DMS153 treated with DMSO at 0.1 percent for 48 hours (cell line): Measurements from ENCODE around the gene UBA3.

Source experiments
- DNase-seq: peaks from one replicate; lab custom pipeline; 2025; ENCODE audit not compliant: unreplicated experiment; lab: John Stamatoyannopoulos, UW

Gene UBA3

DNA sequence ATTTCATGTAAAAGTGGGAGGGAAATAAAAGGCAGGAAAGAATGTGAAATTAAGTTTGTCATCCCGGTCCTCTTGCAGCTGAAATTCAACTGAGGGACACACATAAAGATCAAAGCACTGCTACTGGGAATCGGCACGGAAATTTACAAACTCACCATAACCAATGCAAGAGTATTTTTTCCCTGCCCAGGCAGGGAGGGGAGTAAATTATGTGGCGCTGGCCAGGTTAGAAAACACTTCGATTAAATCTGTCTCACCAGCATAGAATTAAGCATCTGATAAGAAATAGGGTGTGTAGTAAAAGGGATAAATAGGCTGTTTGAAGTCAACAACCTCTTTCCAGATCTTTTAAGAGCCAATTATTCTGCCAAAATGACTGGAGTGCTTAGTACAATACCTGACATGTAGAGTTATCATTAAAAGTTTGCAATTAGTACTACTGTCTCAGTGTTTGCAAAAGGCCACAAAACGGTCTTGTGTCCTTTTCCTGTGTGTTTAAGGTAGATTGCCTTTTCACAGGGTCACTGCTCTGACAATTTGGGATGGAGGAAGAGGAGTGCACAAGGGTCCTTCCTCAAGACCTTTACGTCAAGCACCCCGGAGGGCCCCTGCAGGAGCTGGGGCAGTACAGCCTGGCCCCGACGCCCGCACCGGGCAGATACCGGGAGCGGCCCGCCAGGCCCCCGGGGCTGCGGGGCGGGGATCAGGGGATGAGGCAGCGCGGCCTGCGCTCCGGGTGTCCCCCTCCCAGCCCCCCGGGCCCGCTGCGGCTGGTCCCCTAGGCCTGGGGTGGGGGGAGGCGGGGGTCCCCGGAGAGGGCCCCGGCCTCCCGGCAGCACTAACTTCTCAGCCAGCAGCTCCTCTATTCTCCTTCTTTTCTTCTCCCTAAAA, 651 bp downstream of the UBA3 start:
- no peak for DNase-seq

DNA sequence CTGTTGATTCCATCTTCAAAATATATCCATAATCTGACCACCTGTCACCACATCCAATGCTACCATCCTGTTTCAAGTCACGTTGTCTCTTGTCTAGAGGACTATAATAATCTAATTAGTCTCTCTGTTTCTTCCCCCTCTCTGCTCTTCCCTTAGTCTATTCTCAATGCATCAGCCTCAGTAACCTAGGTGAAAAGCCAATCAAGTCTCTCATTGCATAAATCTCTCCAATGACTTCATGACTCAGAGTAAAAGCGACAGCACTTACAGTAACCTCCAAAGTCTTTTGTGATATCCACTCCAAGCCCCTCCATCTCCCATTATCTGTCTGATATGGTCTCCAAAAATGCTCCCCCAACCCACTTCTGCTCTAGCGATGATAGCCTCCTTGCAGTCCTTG, 7.2 kb downstream of the UBA3 start:
- no peak for DNase-seq

DNA sequence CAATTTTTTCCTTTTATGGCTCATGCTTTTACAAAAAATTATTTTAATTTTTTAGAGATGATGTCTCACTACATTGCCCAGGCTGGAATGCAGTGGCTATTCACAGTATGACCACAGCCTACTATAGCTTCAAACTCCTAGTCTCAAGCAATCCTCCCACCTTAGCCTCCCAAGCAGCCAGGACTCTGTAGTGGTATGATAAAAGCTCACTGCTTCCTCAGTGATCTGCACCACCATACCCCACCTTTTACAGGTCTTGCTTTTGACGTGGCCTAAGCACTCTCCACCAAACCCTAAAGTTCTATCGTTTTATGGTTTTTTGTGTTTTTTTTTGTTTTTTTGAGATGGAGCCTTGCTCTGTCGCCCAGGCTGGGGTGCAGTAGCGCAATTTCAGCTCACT, 14.0 kb downstream of the UBA3 start:
- no peak for DNase-seq

DNA sequence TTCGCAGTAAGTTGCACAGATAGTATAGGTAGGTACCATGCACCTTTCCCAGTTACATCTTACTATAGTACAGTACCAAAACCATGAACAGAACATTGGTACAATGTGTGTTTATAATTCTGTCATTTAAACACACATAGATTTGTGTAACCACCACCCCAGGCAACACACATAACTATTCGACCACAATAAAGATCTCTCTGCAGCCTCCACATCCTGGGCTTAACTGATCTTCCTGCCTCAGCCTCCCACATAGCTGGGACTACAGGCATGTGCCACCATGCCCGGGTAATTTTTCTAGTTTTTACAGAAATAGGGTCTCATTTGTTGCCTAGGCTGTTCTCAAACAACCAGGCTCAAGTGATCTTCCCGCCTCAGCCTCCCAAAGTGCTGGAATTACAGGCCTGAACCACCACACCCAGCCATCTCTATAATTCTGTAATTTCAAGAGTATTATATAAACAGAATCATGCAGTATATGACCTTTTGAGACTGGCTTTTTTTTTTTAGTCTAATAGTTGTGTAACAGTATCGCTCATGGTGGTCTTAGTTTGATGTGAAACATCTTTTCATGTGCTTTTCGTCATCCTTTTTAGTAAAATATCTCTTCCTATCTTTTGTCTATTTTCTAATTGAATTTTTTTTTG, 14.7 kb downstream of the UBA3 start:
- DNase-seq, result no peak

DNA sequence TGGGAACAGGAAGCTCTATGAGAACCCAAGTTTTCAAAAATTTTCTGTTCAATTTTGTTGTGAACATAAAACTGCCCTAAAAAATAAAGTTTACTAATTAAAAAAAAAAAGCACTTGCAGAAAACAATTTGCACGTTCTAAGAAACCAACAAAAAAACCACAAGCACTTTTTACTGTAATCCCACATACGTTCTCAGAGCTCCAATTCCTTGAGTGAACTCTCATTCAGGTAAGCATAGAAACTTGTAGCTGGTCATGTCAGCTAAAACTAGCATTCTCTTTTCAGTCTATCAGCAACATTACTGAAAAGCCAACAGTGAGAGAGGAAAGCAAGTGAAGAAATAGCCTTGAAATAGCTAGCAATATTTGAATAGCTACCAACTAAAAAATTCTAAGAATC, 16.5 kb downstream of the UBA3 start:
- no peak for DNase-seq

DNA sequence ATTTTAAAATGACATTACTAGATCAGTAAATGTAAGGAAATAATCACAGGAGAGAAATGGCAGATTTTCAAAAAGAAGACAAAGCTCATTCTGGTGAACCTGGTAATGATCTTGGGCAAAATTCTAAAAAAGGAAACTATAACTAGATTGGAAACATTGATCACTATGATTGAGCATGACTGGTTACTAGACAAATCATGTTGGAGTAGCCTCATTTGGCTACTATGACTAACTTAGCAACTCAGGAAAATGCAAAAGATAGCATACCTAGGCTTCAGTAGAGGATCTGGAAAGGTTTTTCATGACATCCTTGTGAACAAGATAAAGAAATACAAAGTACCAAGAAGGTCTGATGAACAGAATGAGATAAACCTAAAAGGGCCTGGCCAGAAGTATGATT, 20.5 kb downstream of the UBA3 start:
- no peak for DNase-seq

DNA sequence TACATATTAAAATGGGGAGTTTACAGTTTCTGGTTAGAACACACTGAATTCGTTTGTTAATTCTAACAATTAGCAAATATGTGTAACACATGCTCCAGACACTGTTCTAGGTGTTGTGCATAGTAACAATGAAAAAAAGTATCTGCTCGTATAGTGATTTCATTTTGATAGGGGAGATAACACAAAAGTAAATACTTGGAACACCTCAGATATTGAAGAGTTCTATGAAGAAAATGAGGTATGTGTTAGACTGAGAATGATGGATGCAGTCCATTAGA, 21.3 kb downstream of the UBA3 start:
- no peak for DNase-seq

DNA sequence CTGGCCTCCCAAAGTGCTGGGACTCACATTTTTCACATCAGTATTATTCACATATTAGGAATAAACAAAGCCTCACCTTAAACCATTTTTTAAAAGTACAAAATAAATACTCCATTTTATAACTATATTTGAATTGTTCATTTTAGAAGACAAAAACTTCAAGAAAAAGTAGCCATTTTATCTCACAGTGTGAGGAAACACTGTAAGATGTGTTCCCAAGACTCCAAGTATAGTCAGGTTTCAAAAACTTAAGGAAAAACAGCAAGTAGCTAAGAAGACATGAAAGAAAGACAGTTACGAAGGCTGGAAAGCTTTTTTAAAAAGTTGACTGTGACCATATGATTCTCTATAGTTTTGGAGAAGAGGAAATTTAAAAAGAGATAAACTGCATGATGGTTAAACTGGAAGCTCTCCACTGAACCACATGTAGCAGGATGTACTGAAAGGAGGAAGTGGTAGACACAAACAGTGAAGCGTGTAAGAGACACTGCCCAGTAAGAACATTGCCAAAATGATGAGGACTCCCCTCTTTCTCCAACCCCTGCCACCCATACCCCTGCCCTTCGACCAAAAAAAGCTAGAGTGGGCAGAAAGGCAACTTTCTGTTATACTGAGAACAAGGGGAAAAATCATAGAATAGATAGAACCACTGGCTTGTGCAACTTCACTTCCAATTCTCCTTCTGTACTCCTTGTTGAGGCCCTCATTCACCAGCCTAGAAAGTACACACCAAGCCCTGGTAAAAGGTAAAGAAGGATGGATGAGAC, 21.8 kb downstream of the UBA3 start:
- no peak for DNase-seq

DNA sequence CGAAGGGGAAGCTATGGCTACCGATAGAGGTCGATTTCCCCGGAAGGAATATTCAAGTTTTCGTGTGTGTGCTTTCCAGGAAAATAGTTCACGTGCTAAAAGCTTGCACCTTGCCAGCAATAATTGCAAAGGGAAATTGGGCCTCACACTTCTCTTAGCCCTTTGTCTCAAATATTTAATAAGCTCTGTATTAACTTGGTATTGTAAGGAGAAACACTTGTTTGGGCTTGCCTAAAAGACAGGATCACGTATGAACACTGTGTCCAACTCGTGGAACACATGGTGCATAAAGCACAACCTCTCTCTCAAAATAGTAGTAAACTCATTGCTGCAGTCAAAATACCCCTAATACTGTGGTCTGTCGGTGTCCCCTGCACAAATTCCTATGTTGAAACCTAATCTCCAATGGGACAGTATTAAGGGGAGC, 27.7 kb downstream of the UBA3 start:
- DNase-seq, result no peak

DNA sequence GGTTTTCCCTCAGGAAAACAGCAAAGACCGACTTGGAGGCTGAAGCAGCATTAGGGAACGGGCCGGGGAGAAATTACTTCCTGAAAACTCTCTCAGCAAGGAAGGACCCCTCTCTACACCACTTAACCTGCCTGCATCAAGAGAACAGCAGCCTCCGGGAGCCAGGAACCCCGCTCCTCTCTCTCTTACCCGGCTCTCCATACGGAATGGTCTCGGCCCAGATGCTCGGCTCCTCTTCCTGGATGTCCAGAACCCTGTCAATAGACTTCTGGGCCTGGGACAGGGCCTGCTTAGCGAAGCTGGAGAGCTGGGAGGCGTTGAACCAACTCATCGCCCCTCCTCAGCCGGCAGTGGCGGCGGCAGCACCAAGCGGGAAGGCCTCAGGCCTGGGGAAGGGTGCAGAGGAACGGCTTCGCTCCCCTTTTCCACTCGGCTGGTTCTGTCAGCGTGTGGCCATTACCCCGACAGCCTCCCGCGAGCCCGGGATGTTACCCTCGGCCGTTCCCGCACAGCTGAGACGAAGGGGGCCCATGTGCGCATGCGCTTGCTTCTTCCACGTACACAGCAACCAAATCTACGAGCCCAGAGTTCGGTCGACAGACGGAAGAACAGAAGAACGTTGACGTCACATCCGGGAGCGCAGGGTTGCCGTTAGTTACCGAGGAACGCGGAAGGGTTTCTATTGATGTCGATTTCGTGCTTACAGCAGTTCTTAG, 28.3 kb downstream of the UBA3 start, which contains the start of gene TMF1:
TSS of gene TMF1 (minus strand) at position 578 of the 716 bp plus-strand sequence. CDS start at position 331, 247 bp downstream.
- no peak for DNase-seq

DNA sequence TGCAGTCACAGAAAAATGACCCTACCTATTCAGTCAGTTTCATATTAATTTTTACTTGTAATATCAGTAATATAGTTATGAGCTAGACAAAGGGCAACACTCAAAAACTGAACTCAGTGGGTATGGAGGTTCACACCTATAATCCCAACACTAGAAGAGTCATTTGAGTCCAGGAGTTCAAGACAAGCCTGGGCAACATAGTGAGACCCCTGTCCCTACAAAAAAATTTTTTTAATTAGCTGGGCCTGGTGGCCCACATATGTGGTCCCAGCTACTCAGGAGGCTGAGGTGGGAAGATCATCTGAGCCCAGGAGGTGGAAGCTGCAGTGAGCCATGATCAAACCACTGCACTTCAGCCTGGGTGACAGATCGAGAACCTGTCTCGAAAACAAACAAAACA, 31.2 kb downstream of the UBA3 start:
- no peak for DNase-seq

DNA sequence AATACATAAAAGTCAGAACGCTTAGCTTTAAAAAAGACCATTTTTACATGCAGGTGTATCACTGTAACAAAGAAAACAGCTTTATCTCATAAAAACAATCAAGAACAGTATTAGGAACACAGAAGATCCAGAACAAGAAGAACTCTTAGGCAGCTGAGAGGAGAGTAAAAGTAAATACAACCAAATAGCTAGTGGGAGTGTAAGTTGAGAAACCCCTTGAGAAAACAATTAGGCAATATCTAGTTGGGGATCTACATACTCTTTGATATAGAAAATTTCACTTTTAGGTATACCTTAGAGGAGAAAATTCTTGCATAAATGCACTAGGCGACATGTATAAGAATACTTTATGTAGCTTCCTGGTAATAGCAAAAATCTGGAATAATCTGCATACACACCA, 35.6 kb downstream of the UBA3 start:
- DNase-seq, result no peak

DNA sequence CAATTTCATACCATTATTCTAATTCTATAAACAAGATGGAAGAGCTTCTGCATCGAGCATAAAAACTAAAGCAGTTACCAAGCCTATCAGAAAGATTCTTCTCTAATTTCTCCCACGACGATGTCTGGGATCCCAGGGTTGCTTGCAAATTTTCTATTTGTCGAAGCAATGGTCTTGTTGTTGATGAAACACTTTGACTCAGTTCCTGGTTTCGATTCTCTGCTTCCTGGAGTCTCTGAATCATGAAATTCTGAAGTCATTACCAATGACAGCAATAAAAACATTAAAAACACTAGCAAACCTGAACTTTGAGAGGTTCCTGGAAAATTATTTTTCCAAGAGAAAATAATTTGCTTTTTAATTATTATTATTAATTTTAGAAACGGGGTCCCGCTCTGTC, 46.7 kb downstream of the UBA3 start:
- no peak for DNase-seq

DNA sequence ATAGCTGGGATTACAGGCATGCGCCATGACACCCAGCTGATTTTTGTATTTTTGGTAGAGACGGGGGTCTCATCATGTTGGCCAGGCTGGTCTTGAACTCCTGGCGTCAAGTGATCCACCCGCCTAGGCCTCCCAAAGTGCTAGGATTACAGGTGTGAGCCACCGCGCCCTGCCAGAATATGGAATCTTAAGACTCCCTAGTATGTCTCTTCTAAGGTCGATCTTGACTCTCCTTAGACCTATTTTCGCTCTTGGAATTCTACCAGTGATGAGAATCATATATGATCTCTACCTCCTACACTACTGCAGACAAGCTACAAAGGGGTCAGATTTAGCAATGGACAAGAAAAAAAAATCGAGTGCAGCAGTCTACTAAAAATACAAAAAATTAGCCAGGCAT, 47.4 kb downstream of the UBA3 start:
- no peak for DNase-seq

DNA sequence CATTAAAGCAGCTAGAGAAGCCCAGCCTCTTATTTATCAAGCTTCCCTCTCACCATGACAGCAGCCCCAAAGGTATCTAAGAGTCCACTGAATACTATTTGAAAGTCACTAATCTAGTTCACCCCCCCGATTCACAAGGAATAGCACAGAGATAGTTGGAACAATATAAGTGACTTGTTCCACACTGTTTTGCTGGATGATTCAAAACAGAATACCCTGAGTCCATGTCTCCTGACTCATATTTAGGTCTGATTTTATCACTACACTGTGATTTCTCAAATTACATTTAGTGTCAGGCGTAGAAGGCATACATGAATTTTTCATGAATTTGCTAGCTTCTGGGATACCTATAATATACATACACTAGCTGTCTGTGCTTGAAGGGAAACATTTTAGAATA, 48.0 kb downstream of the UBA3 start:
- no peak for DNase-seq

DNA sequence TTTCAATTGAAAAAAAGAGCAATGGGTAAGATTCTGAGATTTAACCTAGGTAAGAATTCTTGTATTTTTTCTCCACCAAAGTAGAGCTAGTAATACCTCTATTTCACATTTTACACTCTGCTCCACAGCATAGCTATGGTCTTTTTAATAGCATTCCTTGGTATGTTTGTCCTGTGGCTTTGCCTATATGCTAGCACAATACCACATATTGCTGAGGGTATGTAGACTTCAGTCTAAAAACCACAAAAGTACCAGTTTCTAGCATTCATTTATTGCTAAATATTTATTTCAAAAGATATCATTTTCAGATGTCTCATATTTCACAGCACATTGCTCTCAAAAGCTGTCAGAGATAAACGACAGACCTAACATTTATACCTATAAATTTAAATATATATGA, 48.5 kb downstream of the UBA3 start:
- no peak for DNase-seq

DNA sequence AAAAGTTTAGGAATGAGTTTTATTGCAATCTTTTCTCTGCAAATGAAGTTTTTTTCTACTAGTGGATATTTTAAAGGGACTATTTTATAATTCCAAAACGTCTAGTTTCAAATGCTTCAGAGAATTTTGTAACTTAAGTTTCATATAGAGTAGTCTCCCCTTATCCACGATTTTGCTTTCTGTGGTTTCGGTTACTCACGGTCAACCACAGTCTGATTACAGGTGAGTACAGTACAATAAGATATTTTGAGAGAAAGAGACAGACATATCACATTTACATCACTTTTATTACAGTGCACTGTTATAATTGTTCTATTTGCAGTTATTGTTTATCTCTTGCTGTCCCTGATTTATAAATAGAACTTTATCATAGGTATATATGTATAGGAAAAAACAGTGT, 59.3 kb downstream of the UBA3 start:
- no peak for DNase-seq

DNA sequence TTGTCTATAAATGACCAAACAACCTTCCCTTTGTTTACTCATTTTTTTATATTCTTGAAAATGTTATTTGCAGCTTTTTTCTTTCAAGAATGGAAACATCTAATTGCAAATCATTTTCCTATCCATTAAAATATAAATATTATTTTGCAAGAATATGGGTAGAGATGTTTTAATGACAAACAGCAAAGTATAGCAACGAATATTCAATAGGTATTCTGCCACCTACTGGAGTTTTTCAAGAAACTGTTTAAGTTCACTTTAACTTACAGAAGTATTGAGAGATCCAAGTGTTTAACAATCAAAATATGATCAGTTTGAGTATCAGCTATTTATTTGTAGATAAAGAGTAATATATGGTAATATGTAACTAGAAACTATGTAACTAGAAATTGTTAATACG, 59.7 kb downstream of the UBA3 start:
- DNase-seq, result no peak

DNA sequence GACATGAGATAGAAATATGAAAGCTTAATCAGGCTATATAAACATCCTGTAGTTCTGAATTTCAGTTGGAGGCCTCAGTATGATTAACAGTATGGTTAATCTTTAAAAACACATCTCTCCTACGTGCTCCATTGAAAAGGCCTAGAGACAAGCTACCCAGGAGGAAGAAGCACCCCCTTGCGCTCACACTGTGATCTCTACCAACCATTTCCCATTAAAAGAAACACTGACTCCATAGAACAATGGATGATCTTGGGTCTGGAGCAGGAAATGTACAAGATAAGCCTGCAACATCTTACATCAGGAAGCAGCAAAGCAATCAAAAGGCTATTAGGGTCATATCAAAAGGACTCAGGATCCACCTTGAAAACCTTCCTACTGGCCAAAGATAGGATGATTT, 63.3 kb downstream of the UBA3 start:
- no peak for DNase-seq

DNA sequence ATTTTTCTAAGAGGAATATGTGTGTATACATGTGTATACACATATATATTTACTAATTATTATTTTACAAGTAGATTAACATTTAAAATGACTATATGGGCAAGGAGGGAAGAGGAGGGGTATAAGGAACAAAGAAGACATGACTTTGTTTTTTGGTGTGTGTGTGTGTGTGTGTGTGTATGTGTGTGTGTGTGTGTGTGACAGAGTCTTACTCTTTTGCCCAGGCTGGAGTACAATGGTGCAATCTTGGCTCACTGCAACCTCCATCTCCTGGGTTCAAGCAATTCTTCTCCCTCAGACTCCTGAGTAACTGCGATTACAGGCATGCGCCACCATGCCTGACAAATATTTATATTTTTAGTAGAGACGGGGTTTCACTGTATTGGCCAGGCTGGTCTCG, 64.1 kb downstream of the UBA3 start:
- DNase-seq, result no peak

DNA sequence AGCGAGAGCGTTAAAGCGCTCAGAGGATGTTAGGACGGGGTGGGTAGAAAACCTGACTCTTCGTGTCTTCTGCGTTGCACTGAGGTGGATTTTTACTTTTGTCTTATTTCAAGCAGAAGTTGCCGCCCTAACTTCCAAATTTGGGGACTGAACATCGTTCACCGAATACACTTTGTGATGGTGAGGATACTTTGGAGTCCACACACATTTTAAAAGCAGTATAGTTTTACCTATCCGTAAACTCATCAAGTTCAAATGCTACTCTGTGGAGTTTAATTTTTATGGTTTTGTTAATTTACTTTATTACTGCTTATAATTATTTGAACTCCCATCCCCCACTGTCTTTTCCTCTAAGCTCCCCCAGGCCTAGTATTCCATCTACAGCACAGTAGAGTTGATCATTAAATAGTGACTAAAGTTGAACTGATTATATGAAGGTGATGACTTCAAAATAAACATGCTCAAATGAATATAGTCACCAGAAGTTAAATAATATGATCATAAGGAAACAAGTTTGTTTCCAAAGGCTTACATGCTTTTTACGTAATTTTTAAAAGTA, 66.1 kb downstream of the UBA3 start:
- DNase-seq, result no peak
